T-helper 22 cell (primary cell): Measurements from ENCODE around the gene JAK2.

Experiments
- DNase-seq: peaks from one replicate; pipeline ENCODE4 v3.0.0-alpha.2; 2020; ENCODE audit warnings: low read depth

JAK2 gene

DNA sequence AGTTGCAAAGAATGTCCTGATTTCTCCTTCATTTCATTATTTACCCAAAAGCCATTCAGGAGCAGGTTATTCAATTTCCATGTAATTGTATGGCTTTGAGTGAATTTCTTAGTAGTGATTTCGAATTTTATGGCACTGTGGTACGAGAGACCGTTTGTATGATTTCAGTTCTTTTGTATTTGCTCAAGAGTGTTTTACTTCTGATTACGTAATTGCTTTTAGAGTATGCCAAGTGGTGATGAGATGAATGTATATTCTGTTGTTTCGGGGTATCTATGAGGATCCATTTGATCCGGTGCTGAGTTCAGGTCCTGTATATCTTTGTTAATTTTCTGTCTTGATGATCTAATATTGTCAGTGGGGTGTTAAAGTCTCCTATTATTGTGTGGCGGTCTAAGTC is 159.1 kb downstream of the JAK2 start:
- DNase-seq: no peak

GRCh38 chr9:5146241-5146640 is 161.2 kb downstream of the JAK2 start:
- DNase-seq: no peak
